ENCODE data around the gene CEP95.

GRCh38 chr17:64533784-64534183 is 27.0 kb downstream of the CEP95 start:
- TF ChIP-seq HDGF (IDR thresholded peaks at IDR 0.05) (no peak), SIX5 (IDR thresholded peaks at IDR 0.05; ENCODE audit: low read depth, low read length, severe bottlenecking) (no peak), SPI1 (IDR thresholded peaks at IDR 0.05; ENCODE audit: borderline replicate concordance, insufficient read depth, low read depth, low read length) (no peak), ETV6 (conservative IDR thresholded peaks at IDR 0.05 in 1 of 2, IDR thresholded peaks at IDR 0.05 in 1 of 2; ENCODE audit: borderline replicate concordance in 1 of 2, low read depth in 1 of 2) (no peak), STAT3 (IDR thresholded peaks at IDR 0.05; ENCODE audit: low read depth, low read length) (no peak), MYC (IDR thresholded peaks at IDR 0.05; ENCODE audit: insufficient read depth, insufficient read length, insufficient replicate concordance, low read length, severe bottlenecking) (no peak), ZNF274 (IDR thresholded peaks at IDR 0.05; ENCODE audit: insufficient read depth, insufficient read length) (no peak), EP300 (IDR thresholded peaks at IDR 0.05; ENCODE audit: borderline replicate concordance in 1 of 2, control insufficient read depth in 1 of 2, low read depth in 2 of 2, low read length in 2 of 2) (no peak)

All from GM12878 (cell line).